ENCODE measurements around the gene KATNB1. TPM values are rescaled to one million over a fixed set of nuclear protein-coding genes. Genes with fewer than 3 reads are reported as not detected.
A peak's percentile ranks its signal among the peaks of the same experiment; 100 is the strongest.

Gene KATNB1
- total RNA-seq, 1 experiment from 2014 or later: 37.7 TPM

- Histone ChIP-seq H3K4me2 (ENCODE audit: low read length) (no peak overlapping the region), H3K4me3 (ENCODE audit: low read length) (no peak overlapping the region), H3K4me1 (ENCODE audit: insufficient read depth, low read length) (peaks cover 8% of the 10 kb centered on the region), H3K36me3 (ENCODE audit: low read depth, low read length) (no peaks in the 10 kb centered on the region), H3K9me2 (replicated peaks; ENCODE audit: low read length) (no peaks in the 10 kb centered on the region), H4K20me1 (ENCODE audit: low read length) (no peaks in the 10 kb centered on the region), H3K27me3 (ENCODE audit: low read length) (no peaks in the 10 kb centered on the region), H3K9me3 (ENCODE audit: low read length) (no peaks in the 10 kb centered on the region), H3K9ac (ENCODE audit: low read length) (no peak overlapping the region), H3K79me2 (ENCODE audit: low read length) (no peaks in the 10 kb centered on the region), H2AFZ (ENCODE audit: low read length) (no peak overlapping the region), H3K27ac (ENCODE audit: low read length) (no peak overlapping the region), H3F3A (ENCODE audit: low read length, unreplicated experiment) (no peaks in the 10 kb centered on the region)
- intact Hi-C loops (cut with micrococcal nuclease): loop anchor here (5.0 kb wide), 1 partner anchor 53 kb away; no protein-coding TSS in a partner anchor
- BruUV-seq (replicated peaks): no TSS peak
- DNase-seq: peak; percentile 42
- ChIA-PET POLR2A (ENCODE audit: unreplicated experiment) (no interaction called here), CTCF (interaction anchor here (0.5 kb wide), 1 partner anchor 242 kb away, joined by 3 read pairs; no protein-coding TSS in a partner anchor)
- TF ChIP-seq, protein P1, sequence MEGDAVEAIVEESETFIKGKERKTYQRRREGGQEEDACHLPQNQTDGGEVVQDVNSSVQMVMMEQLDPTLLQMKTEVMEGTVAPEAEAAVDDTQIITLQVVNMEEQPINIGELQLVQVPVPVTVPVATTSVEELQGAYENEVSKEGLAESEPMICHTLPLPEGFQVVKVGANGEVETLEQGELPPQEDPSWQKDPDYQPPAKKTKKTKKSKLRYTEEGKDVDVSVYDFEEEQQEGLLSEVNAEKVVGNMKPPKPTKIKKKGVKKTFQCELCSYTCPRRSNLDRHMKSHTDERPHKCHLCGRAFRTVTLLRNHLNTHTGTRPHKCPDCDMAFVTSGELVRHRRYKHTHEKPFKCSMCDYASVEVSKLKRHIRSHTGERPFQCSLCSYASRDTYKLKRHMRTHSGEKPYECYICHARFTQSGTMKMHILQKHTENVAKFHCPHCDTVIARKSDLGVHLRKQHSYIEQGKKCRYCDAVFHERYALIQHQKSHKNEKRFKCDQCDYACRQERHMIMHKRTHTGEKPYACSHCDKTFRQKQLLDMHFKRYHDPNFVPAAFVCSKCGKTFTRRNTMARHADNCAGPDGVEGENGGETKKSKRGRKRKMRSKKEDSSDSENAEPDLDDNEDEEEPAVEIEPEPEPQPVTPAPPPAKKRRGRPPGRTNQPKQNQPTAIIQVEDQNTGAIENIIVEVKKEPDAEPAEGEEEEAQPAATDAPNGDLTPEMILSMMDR (conservative IDR thresholded peaks at IDR 0.05; ENCODE audit: low read depth, low read length): no peak
- TF ChIP-seq EZH2phosphoT487 (IDR thresholded peaks at IDR 0.05; ENCODE audit: borderline replicate concordance, low read length): no peak
- no peak for TF ChIP-seq EZH2 (IDR thresholded peaks at IDR 0.05; ENCODE audit: low read length, unreplicated experiment)
- ATAC-seq: no peak
These were observed 24.2 kb downstream of the KATNB1 start for GRCh38 chr16:57759541-57760356.

DNA sequence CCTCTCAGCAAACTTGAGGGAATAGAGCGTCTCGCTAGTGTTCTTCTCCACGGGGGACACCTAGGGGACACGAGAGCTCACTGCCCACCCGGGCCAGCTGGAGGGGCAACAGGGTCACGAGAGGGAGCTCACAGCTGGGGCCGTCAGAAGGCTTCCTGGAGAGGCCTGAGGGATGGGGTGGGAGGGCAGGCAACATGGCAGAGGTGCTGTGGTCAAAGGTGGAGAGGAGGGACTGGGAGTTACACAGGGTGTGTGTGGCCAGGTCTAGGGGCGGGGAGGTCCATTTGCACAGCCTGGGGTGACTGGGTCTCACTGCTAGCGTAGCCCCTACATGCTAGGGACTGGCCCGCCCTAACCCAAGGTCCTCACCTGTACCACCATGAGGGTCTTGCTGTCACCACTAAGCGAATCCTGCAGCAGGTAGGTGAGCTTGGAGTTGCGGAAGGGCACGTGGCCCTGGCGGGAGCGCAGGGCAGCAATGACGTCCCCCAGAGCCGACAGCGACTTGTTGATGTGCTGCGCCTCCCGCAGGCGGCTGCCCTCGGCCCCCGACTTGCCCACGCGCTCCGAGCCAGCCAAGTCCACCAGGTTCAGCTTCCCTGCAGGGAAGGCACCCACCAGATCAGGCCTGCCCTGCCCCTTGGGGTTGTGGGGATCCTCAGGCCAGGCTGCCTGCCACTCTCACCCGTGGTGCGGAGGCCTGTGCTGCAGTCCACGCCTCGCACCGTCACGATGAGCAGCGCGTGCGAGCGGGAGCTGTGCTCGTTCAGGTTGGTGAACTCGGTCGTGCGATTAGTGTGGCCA lies 25.0 kb downstream of the KATNB1 start:
- Histone ChIP-seq H3K27ac (ENCODE audit: low read length) (no peak overlapping the region), H3F3A (ENCODE audit: low read length, unreplicated experiment) (no peaks in the 10 kb centered on the region), H4K20me1 (ENCODE audit: low read length) (no peaks in the 10 kb centered on the region), H3K9me3 (ENCODE audit: low read length) (no peaks in the 10 kb centered on the region), H3K4me2 (ENCODE audit: low read length) (no peak overlapping the region), H2AFZ (ENCODE audit: low read length) (no peak overlapping the region), H3K4me3 (ENCODE audit: low read length) (no peak overlapping the region), H3K79me2 (ENCODE audit: low read length) (no peaks in the 10 kb centered on the region), H3K9ac (ENCODE audit: low read length) (no peak overlapping the region), H3K4me1 (ENCODE audit: insufficient read depth, low read length) (peaks cover 8% of the 10 kb centered on the region), H3K27me3 (ENCODE audit: low read length) (no peaks in the 10 kb centered on the region), H3K36me3 (ENCODE audit: low read depth, low read length) (no peaks in the 10 kb centered on the region), H3K9me2 (replicated peaks; ENCODE audit: low read length) (no peaks in the 10 kb centered on the region)
- ChIA-PET POLR2A (ENCODE audit: unreplicated experiment) (no interaction called here), CTCF (no interaction called here)
- DNase-seq (no peak), ATAC-seq (no peak)
- TF ChIP-seq, protein P1 (conservative IDR thresholded peaks at IDR 0.05; ENCODE audit: low read depth, low read length): no peak
- TF ChIP-seq EZH2phosphoT487 (IDR thresholded peaks at IDR 0.05; ENCODE audit: borderline replicate concordance, low read length) (no peak), EZH2 (IDR thresholded peaks at IDR 0.05; ENCODE audit: low read length, unreplicated experiment) (no peak)
- intact Hi-C loops (cut with micrococcal nuclease): loop anchor here (5.0 kb wide), 1 partner anchor 52 kb away; no protein-coding TSS in a partner anchor
- BruUV-seq (replicated peaks): no TSS peak
